Nephron (organoid): ENCODE results near the gene PTGIS.
A peak's percentile ranks its signal among the peaks of the same experiment; 100 is the strongest.

ENCODE experiments used
- H3K27ac Mint-ChIP-seq, 3 experiments: 2 replicates each; pipeline ENCODE4 v1.8.0; 2020; ENCODE audit warnings: mixed read lengths in 3 of 3, mild to moderate bottlenecking in 2 of 3, moderate library complexity in 1 of 3
- H3K27me3 Mint-ChIP-seq: 2 replicates; pipeline ENCODE4 v1.8.0; 2021; ENCODE audit warnings: low read depth, mild to moderate bottlenecking, moderate library complexity, mixed read lengths
- H3K36me3 Mint-ChIP-seq: 2 replicates; pipeline ENCODE4 v1.8.0; 2020; ENCODE audit warnings: low read depth, mixed read lengths
- H3K4me1 Mint-ChIP-seq: 2 replicates; pipeline ENCODE4 v1.8.0; 2020; ENCODE audit warnings: mixed read lengths
- H3K4me3 Mint-ChIP-seq, 3 experiments: 2 replicates each; pipeline ENCODE4 v1.8.0; 2020; ENCODE audit warnings: mild to moderate bottlenecking in 3 of 3, mixed read lengths in 3 of 3, moderate library complexity in 2 of 3
- H3K9me3 Mint-ChIP-seq: 2 replicates; pipeline ENCODE4 v1.8.0; 2020; ENCODE audit warnings: mixed read lengths
- CTCF ChIP-seq, 3 experiments: fragments of 200-600 bp; sonication (generic); IDR thresholded peaks; one replicate each; pipeline ENCODE4 v1.5.0; 2021; ENCODE audit warnings: antibody characterized with exemption in 3 of 3; ENCODE audit not compliant: unreplicated experiment in 3 of 3

Gene PTGIS

GRCh38 chr20:49595811-49596561 lies 28.0 kb upstream of the PTGIS start:
- Mint-ChIP-seq H3K27me3 (peaks cover 6% of the 10 kb centered on the region), H3K36me3 (no peaks in the 10 kb centered on the region), H3K27ac (peak overlapping the region in 2 of 3 experiments; percentile 87 to 90), H3K9me3 (no peaks in the 10 kb centered on the region), H3K4me3 (no peak overlapping the region), H3K4me1 (peaks cover 55% of the 10 kb centered on the region)
- no peak for TF ChIP-seq CTCF (IDR thresholded peaks at IDR 0.05; ENCODE audit: unreplicated experiment in 3 of 3)

- Mint-ChIP-seq H3K9me3 (no peaks in the 10 kb centered on the region), H3K4me1 (peaks cover 61% of the 10 kb centered on the region), H3K36me3 (no peaks in the 10 kb centered on the region), H3K4me3 (no peak overlapping the region), H3K27me3 (peaks cover 6% of the 10 kb centered on the region), H3K27ac (peak overlapping the region; percentile 42 to 90 (median 87))
- no peak for TF ChIP-seq CTCF (IDR thresholded peaks at IDR 0.05; ENCODE audit: unreplicated experiment in 3 of 3)
Observed at GRCh38 chr20:49595346-49595745, 27.4 kb upstream of the PTGIS start.

- Mint-ChIP-seq H3K27ac (peak overlapping the region; percentile 42 to 90 (median 87)), H3K9me3 (no peaks in the 10 kb centered on the region), H3K36me3 (no peaks in the 10 kb centered on the region), H3K4me1 (peaks cover 62% of the 10 kb centered on the region), H3K4me3 (no peak overlapping the region), H3K27me3 (peaks cover 6% of the 10 kb centered on the region)
- no peak for TF ChIP-seq CTCF (IDR thresholded peaks at IDR 0.05; ENCODE audit: unreplicated experiment in 3 of 3)
Observed at GRCh38 chr20:49594931-49595315, 27.0 kb upstream of the PTGIS start.

GRCh38 chr20:49594143-49594930 lies 26.4 kb upstream of the PTGIS start:
- no peak for TF ChIP-seq CTCF (IDR thresholded peaks at IDR 0.05; ENCODE audit: unreplicated experiment in 3 of 3)
- H3K4me3 Mint-ChIP-seq = peak overlapping the region in 1 of 3 experiments; percentile 11
- H3K4me1 Mint-ChIP-seq = peaks cover 65% of the 10 kb centered on the region
- peak overlapping the region; percentile 78 to 93 (median 90) for H3K27ac Mint-ChIP-seq
- peaks cover 6% of the 10 kb centered on the region for H3K27me3 Mint-ChIP-seq
- no peaks in the 10 kb centered on the region for H3K9me3 Mint-ChIP-seq
- no peaks in the 10 kb centered on the region for H3K36me3 Mint-ChIP-seq

GRCh38 chr20:49593466-49594142 lies 25.7 kb upstream of the PTGIS start:
- Mint-ChIP-seq H3K27me3 (peaks cover 9% of the 10 kb centered on the region), H3K9me3 (no peaks in the 10 kb centered on the region), H3K36me3 (no peaks in the 10 kb centered on the region), H3K4me3 (peak overlapping the region in 1 of 3 experiments; percentile 11), H3K4me1 (peaks cover 69% of the 10 kb centered on the region), H3K27ac (peak overlapping the region; percentile 78 to 93 (median 90))
- no peak for TF ChIP-seq CTCF (IDR thresholded peaks at IDR 0.05; ENCODE audit: unreplicated experiment in 3 of 3)
